ENCODE data around the gene TNFRSF12A. TPM values are rescaled to one million over a fixed set of nuclear protein-coding genes. Genes with fewer than 3 reads are reported as not detected.

Gene TNFRSF12A
- total RNA-seq, 1 experiment from 2014 or later = 156 TPM

GRCh38 chr16:2985893-2986355 lies 34.2 kb upstream of the TNFRSF12A start:
- in situ Hi-C loops (cut with HindIII; ENCODE audit: low pct_unique_long_range_greater_than_20kb, low sequenced_read_pairs) (no loop called here), intact Hi-C loops (cut with micrococcal nuclease; ENCODE audit: unreplicated experiment) (no loop called here)
- H3K4me1 ChIP-seq (ENCODE audit: control insufficient read depth, insufficient read depth, low read length) = peaks cover 16% of the 10 kb centered on the region
- H3K36me3 ChIP-seq (ENCODE audit: control insufficient read depth, insufficient read depth, low read length) = no peaks in the 10 kb centered on the region
- H3K27ac ChIP-seq (ENCODE audit: low read length) = no peak overlapping the region
- ChIA-PET POLR2A (interaction anchor here (0.5 kb wide), 1 partner anchor 54 kb away, joined by 3 read pairs; no protein-coding TSS in a partner anchor), CTCF (interaction anchor here (0.6 kb wide), 1 partner anchor 65 kb away, joined by 3 read pairs; no protein-coding TSS in a partner anchor)
- no peak overlapping the region for H3K4me3 ChIP-seq (ENCODE audit: low read depth in 2 of 2, low read length in 2 of 2)
- ATAC-seq = no peak
- no peaks in the 10 kb centered on the region for H3K9me3 ChIP-seq (ENCODE audit: control insufficient read depth, insufficient read depth, low read depth, low read length)
- no TSS peak for BruUV-seq (replicated peaks)
- DNase-seq (ENCODE audit: low read depth, low spot score) = no peak
- TF ChIP-seq SIN3A (IDR thresholded peaks at IDR 0.05; ENCODE audit: borderline replicate concordance, insufficient read depth, low read depth, low read length) = no peak
- TF ChIP-seq, protein P1, sequence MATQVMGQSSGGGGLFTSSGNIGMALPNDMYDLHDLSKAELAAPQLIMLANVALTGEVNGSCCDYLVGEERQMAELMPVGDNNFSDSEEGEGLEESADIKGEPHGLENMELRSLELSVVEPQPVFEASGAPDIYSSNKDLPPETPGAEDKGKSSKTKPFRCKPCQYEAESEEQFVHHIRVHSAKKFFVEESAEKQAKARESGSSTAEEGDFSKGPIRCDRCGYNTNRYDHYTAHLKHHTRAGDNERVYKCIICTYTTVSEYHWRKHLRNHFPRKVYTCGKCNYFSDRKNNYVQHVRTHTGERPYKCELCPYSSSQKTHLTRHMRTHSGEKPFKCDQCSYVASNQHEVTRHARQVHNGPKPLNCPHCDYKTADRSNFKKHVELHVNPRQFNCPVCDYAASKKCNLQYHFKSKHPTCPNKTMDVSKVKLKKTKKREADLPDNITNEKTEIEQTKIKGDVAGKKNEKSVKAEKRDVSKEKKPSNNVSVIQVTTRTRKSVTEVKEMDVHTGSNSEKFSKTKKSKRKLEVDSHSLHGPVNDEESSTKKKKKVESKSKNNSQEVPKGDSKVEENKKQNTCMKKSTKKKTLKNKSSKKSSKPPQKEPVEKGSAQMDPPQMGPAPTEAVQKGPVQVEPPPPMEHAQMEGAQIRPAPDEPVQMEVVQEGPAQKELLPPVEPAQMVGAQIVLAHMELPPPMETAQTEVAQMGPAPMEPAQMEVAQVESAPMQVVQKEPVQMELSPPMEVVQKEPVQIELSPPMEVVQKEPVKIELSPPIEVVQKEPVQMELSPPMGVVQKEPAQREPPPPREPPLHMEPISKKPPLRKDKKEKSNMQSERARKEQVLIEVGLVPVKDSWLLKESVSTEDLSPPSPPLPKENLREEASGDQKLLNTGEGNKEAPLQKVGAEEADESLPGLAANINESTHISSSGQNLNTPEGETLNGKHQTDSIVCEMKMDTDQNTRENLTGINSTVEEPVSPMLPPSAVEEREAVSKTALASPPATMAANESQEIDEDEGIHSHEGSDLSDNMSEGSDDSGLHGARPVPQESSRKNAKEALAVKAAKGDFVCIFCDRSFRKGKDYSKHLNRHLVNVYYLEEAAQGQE (IDR thresholded peaks at IDR 0.05; ENCODE audit: insufficient read depth in 1 of 2, low read depth in 2 of 2, low read length in 1 of 2) = no peak
- no peak for TF ChIP-seq POLR2AphosphoS5 (IDR thresholded peaks at IDR 0.05; ENCODE audit: low read depth, low read length)
- no peak for TF ChIP-seq TCF7L2 (IDR thresholded peaks at IDR 0.05; ENCODE audit: low read depth, low read length)
- TF ChIP-seq CTCF (IDR thresholded peaks at IDR 0.05) = no peak
- no peaks in the 10 kb centered on the region for H3K27me3 ChIP-seq (ENCODE audit: control insufficient read depth, insufficient read depth, low read length)

GRCh38 chr16:2986623-2987188 lies 33.5 kb upstream of the TNFRSF12A start:
- no TSS peak for BruUV-seq (replicated peaks)
- ChIA-PET CTCF (interaction anchor here (0.6 kb wide), 1 partner anchor 66 kb away, joined by 3 read pairs; no protein-coding TSS in a partner anchor), POLR2A (no interaction called here)
- TF ChIP-seq TCF7L2 (IDR thresholded peaks at IDR 0.05; ENCODE audit: low read depth, low read length) (no peak), POLR2AphosphoS5 (IDR thresholded peaks at IDR 0.05; ENCODE audit: low read depth, low read length) (no peak), SIN3A (IDR thresholded peaks at IDR 0.05; ENCODE audit: borderline replicate concordance, insufficient read depth, low read depth, low read length) (no peak), CTCF (IDR thresholded peaks at IDR 0.05) (no peak)
- TF ChIP-seq, protein P1 (IDR thresholded peaks at IDR 0.05; ENCODE audit: insufficient read depth in 1 of 2, low read depth in 2 of 2, low read length in 1 of 2) = no peak
- no peak overlapping the region for H3K27ac ChIP-seq (ENCODE audit: low read length)
- peaks cover 8% of the 10 kb centered on the region for H3K4me1 ChIP-seq (ENCODE audit: control insufficient read depth, insufficient read depth, low read length)
- intact Hi-C loops (cut with micrococcal nuclease; ENCODE audit: unreplicated experiment) = no loop called here
- in situ Hi-C loops (cut with HindIII; ENCODE audit: low pct_unique_long_range_greater_than_20kb, low sequenced_read_pairs) = no loop called here
- ATAC-seq (no peak), DNase-seq (ENCODE audit: low read depth, low spot score) (no peak)
- no peaks in the 10 kb centered on the region for H3K9me3 ChIP-seq (ENCODE audit: control insufficient read depth, insufficient read depth, low read depth, low read length)
- H3K4me3 ChIP-seq (ENCODE audit: low read depth in 2 of 2, low read length in 2 of 2) = no peak overlapping the region
- no peaks in the 10 kb centered on the region for H3K36me3 ChIP-seq (ENCODE audit: control insufficient read depth, insufficient read depth, low read length)
- no peaks in the 10 kb centered on the region for H3K27me3 ChIP-seq (ENCODE audit: control insufficient read depth, insufficient read depth, low read length)
